Measurements from ENCODE around the gene PIM1.

Gene PIM1

GRCh38 chr6:37138856-37139229, 31.1 kb upstream of the PIM1 start:
- no peak for DNase-seq

- DNase-seq = no peak
These were observed 30.6 kb upstream of the PIM1 start for GRCh38 chr6:37139230-37139962.

- DNase-seq = no peak
These were observed 29.8 kb upstream of the PIM1 start for GRCh38 chr6:37140145-37140544.

DNA sequence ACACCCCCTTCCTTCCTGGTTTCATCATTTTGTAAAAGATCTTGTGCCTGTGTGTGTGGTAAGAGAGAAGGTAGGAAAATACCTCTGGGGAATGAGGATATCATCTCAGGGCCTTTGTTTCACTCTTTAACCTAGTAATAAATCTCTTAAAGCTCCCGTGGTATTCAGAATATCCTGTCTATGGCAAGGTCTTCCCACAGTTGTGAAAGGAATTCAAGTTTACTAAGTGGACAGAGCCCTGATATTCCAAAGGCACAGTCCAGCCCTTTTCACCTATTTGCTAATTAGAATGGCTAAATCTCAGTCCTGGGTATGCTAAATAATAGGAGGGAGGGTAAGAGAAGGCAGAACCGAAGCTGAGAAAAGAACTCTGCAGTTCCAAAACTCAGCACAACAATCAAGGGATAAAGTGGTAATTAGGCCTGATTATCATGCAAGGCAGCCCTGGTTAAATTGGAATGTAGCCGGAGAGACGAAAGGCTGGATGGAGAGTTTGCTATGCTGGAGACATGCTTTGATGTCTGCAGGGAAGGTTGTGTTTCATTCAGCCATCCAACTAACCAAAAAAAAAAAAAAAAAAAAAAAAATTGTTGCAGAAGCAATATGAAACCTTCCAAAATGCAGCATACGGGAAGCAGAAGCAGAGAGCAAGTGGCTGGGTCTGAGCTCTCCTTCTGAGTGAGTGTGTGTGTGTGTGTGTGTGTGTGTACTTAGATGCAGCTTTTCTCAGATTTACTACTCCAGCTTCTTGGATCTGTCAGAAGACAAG, 28.5 kb upstream of the PIM1 start:
- DNase-seq = peak; percentile 72

- no peak for DNase-seq
These were observed 27.8 kb upstream of the PIM1 start for GRCh38 chr6:37142050-37142614.

GRCh38 chr6:37143585-37143984, 26.4 kb upstream of the PIM1 start:
- no peak for DNase-seq

GRCh38 chr6:37145443-37145842, 24.5 kb upstream of the PIM1 start:
- DNase-seq = no peak

DNA sequence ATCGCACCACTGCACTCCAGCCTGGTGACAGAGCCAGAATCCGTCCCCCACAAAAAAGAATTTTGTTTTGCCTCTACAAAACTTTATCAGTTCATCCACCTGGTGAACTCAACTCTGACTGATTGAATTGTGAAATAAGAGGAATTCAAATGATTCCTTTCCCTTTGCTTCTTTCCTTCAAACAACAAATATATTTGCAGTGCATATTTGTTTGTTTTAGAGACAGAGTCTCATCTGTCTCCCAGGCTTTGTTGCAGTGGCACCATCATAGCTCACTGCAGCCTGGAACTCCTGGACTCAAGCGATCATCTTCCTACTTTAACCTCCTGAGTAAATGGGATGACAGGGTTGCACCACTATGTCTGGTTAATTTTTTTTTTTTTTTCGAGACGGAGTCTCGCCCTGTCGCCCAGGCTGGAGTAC, 23.2 kb upstream of the PIM1 start:
- DNase-seq = no peak

DNA sequence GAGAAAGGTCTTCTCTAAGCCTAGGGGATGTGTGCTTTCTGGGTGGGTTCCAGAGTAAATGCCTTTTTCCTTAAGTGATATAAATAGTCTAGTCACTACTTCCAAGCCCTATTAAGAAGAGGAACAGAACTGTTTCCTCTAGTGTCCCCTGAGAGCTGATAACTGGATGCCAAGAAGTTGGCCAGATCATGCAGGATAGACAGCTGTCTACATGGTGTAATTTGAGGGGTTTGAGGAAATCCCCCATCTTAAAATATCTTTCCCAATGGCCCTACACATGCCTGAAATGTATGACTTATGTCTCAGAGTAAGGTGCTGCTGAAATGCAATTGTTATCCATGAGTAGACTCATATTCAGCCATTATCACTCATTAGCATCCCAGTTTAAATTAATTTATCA, 20.2 kb upstream of the PIM1 start:
- no peak for DNase-seq

DNA sequence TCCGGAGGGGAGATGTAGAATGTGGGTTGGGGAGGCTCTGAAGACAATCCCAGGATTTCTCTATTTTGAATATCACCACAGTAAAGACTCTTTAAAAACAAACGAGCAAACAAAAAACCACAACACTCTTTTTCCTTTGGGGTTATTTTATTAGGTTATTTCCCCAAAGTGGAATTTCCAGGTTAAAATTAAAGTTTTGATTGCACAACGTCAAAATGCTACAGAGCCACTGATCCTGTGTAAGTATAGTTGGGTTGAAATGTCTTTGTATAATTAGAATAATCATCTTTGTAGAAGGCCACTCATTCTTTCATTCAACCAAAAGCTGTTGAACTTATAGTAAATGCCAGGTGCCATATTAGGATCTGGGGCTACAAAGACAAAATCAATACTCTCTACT, 19.6 kb upstream of the PIM1 start:
- DNase-seq = no peak

- peak; percentile 87 for DNase-seq
These were observed 14.3 kb upstream of the PIM1 start for GRCh38 chr6:37155394-37156312.

- no peak for DNase-seq
These were observed 11.4 kb upstream of the PIM1 start for GRCh38 chr6:37158508-37158907.

DNA sequence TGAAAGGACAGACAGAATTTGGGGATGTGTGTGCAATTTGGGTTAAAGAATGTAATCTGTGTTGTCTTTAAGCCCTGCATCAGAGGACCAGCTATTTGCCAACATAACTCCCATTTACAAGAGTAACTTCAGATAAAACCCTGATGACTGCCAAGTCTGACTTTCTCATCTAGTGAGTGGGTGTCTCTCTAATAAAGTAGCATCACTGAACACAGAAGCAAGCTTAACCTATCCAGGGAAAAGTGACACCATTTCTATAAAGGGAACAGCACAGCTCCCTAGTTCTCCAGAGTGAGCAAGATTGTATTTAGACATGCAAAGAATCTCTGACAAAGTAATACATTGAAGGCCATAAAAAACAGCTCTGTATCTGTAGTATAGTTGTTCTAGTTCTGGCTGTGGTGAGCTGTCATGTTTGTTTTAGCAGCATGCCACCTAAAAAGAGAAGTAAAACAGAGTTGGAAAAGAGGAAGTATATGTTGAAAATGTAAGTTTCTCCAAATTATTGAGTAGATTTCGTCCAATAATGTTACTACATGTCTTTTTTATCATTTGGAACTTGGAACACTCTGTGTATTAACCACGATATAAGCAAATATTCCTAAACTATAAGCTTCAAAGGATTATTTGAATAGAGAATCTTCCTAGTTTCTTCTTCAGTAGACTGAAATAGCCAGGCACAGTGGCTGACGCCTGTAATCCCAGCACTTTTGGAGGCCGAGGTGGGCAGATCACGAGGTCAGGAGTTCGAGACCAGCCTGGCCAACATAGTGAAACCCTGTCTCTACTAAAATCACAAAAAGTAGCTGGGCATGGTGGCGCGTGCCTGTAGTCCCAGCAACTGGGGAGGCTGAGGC, 8.8 kb upstream of the PIM1 start:
- no peak for DNase-seq

DNA sequence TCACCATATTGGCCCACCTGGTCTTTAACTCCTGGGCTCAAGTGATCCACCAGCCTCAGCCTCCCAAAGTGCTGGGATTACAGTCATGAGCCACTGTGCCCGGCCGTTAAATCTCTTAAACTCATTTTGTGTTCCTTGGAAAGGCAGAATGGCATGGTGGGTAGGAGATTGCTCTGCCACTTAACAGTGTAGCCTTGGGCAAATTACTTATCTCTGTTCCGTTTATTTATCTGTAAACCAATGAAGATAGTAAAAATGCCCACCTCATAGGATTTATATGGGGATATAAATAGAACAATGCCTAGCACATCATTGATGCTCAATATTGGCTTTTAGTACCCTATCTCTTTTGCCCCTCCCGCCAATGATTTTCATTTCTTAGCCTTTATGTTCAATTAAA, 7.2 kb upstream of the PIM1 start:
- no peak for DNase-seq

GRCh38 chr6:37168163-37168758, 1.7 kb upstream of the PIM1 start:
- DNase-seq = no peak

GRCh38 chr6:37168811-37169495, 999 bp upstream of the PIM1 start:
- DNase-seq = no peak

GRCh38 chr6:37170273-37171200, 585 bp downstream of the PIM1 start:
- DNase-seq = peak; percentile 51

DNA sequence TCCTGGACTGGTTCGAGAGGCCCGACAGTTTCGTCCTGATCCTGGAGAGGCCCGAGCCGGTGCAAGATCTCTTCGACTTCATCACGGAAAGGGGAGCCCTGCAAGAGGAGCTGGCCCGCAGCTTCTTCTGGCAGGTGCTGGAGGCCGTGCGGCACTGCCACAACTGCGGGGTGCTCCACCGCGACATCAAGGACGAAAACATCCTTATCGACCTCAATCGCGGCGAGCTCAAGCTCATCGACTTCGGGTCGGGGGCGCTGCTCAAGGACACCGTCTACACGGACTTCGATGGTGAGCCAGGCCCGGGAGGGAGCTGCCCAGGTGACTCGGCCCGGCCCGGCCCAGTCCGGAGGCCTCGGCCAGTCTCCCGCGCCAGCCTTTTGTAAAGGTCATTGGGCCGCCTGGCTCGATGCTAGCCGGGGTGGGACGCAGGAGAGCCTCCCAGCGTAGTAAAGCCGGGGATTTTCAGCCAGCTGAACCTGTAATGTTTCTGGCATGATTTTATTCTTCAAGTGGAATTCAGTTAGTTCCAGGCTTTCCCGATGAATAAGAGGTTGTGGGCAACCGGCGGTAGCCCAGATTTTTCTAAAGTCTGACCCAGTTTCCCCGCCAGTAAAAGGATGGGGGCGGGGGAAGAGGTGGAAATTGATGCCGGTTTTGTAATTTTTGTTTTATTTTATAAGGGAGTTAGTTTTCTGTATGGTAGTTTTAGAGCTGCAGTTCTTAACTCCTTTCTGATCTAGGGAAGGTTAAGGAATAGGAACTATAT, 1.4 kb downstream of the PIM1 start:
- DNase-seq = peak; percentile 44

Data from activated CD4-positive, alpha-beta T cell treated with anti-CD3 and anti-CD28 coated beads, Interleukin-2, Interleukin-6, amounts not matched to agents 100 ng/mL and 50 ng/mL, durations not matched to agents 16 hours and 8 hours (primary cell).